IMR-90 (cell line): ENCODE data around the gene CAVIN1. TPM values are rescaled to one million over a fixed set of nuclear protein-coding genes. Genes with fewer than 3 reads are reported as not detected.

Experiments
- ATAC-seq: fragments of 200-7000 bp; cut with Tn5 transposase; 2 replicates; pipeline ENCODE4 v1.9.1; 2020; ENCODE audit warnings: low read depth, mild to moderate bottlenecking, moderate library complexity
- BruUV-seq: library from RNA; stranded (reverse); fragments of 400-500 nt; replicated peaks from 2 replicates; lab custom pipeline; 2021; lab: Mats Ljungman, UMichigan
- CTCF ChIA-PET: fragments of 300-600 bp; formaldehyde crosslinking; extraction: SDS; loops from one replicate; lab custom pipeline; 2021; ENCODE audit warnings: antibody characterized with exemption; lab: Yijun Ruan, JAX
- POLR2A ChIA-PET: fragments of 300-600 bp; sonication (Branson Sonifier 250); formaldehyde crosslinking; loops from one replicate; lab custom pipeline; 2022; ENCODE audit warnings: antibody characterized with exemption; ENCODE audit not compliant: unreplicated experiment; lab: Charles Lee
- DNase-seq: peaks from one replicate; pipeline ENCODE4 v3.0.0; 2013
- H2AFZ ChIP-seq: replicated peaks from 2 replicates; pipeline ENCODE3; 2013; ENCODE audit warnings: low read length, mild to moderate bottlenecking; ENCODE audit not compliant: poor library complexity
- H2AK5ac ChIP-seq: 2 replicates; pipeline ENCODE4 v1.6.1; 2013; ENCODE audit warnings: low read depth, low read length, inconsistent platforms
- H2AK9ac ChIP-seq: replicated peaks from 2 replicates; pipeline ENCODE3; 2013; ENCODE audit warnings: mild to moderate bottlenecking, low read depth, low read length, moderate library complexity; ENCODE audit not compliant: poor library complexity
- H2BK120ac ChIP-seq: 2 replicates; pipeline ENCODE4 v1.6.1; 2013; ENCODE audit warnings: low read depth, low read length, inconsistent platforms
- H2BK15ac ChIP-seq: 3 replicates; pipeline ENCODE4 v1.6.1; 2013; ENCODE audit warnings: low read depth, low read length, inconsistent platforms
- H2BK20ac ChIP-seq: 2 replicates; pipeline ENCODE4 v1.6.1; 2013; ENCODE audit warnings: low read depth, mild to moderate bottlenecking, inconsistent platforms, low read length, moderate library complexity
- H2BK5ac ChIP-seq: 2 replicates; pipeline ENCODE4 v1.6.1; 2013; ENCODE audit warnings: mild to moderate bottlenecking, low read depth, low read length, inconsistent platforms; ENCODE audit not compliant: poor library complexity, severe bottlenecking
- H3K14ac ChIP-seq: replicated peaks from 2 replicates; pipeline ENCODE4 v1.6.1; 2013; ENCODE audit warnings: low read depth, low read length, inconsistent platforms
- H3K18ac ChIP-seq: 2 replicates; pipeline ENCODE4 v1.6.1; 2013; ENCODE audit warnings: low read depth, low read length, control low read depth
- H3K23ac ChIP-seq: 2 replicates; pipeline ENCODE4 v1.6.1; 2013; ENCODE audit warnings: low read depth, low read length, inconsistent platforms
- H3K27ac ChIP-seq: 2 replicates; pipeline ENCODE4 v1.5.1; 2013; ENCODE audit warnings: mild to moderate bottlenecking, control low read depth, low read length; ENCODE audit not compliant: insufficient read depth
- H3K27me3 ChIP-seq: 2 replicates; pipeline ENCODE4 v1.6.1; 2013; ENCODE audit warnings: low read length; ENCODE audit not compliant: control insufficient read depth, insufficient read depth
- H3K36me3 ChIP-seq: 2 replicates; pipeline ENCODE4 v1.6.1; 2013; ENCODE audit warnings: low read length, mixed read lengths; ENCODE audit not compliant: control insufficient read depth, insufficient read depth
- H3K4ac ChIP-seq: 2 replicates; pipeline ENCODE4 v1.6.1; 2013; ENCODE audit warnings: low read depth, low read length, inconsistent platforms
- H3K4me1 ChIP-seq: 2 replicates; pipeline ENCODE4 v1.6.1; 2013; ENCODE audit warnings: low read length, mixed read lengths; ENCODE audit not compliant: control insufficient read depth, insufficient read depth
- H3K4me2 ChIP-seq: 2 replicates; pipeline ENCODE4 v1.6.1; 2013; ENCODE audit warnings: low read depth, mild to moderate bottlenecking, control low read depth, low read length, moderate library complexity
- H3K4me3 ChIP-seq: 2 replicates; pipeline ENCODE4 v1.5.1; 2013; ENCODE audit warnings: low read depth, mild to moderate bottlenecking, control low read depth, low read length, moderate library complexity; ENCODE audit not compliant: insufficient read depth
- H3K56ac ChIP-seq: 2 replicates; pipeline ENCODE4 v1.6.1; 2013; ENCODE audit warnings: low read length, inconsistent platforms; ENCODE audit not compliant: insufficient read depth; ENCODE audit errors: extremely low read depth
- H3K79me1 ChIP-seq, 2 experiments: 2 replicates each; pipeline ENCODE4 v1.6.1; 2013; ENCODE audit warnings: low read length in 2 of 2, inconsistent platforms in 1 of 2, low read depth in 1 of 2
- H3K9ac ChIP-seq: 2 replicates; pipeline ENCODE4 v1.6.1; 2013; ENCODE audit warnings: low read depth, low read length, control low read depth
- H3K9me1 ChIP-seq: 2 replicates; pipeline ENCODE4 v1.6.1; 2013; ENCODE audit warnings: low read length, inconsistent platforms; ENCODE audit not compliant: insufficient read depth
- H3K9me3 ChIP-seq: 2 replicates; pipeline ENCODE4 v1.6.1; 2013; ENCODE audit warnings: low read length; ENCODE audit not compliant: control insufficient read depth, insufficient read depth
- H4K20me1 ChIP-seq: 2 replicates; pipeline ENCODE4 v1.6.1; 2013; ENCODE audit warnings: low read length, inconsistent platforms; ENCODE audit not compliant: insufficient read depth
- H4K5ac ChIP-seq: 2 replicates; pipeline ENCODE4 v1.6.1; 2013; ENCODE audit warnings: mild to moderate bottlenecking, low read depth, low read length, control low read depth
- H4K8ac ChIP-seq, 2 experiments: 2 replicates each; pipeline ENCODE4 v1.6.1; 2013; ENCODE audit warnings: low read depth in 2 of 2, low read length in 2 of 2, control low read depth in 1 of 2, inconsistent platforms in 1 of 2
- H4K91ac ChIP-seq: 2 replicates; pipeline ENCODE4 v1.6.1; 2013; ENCODE audit warnings: low read depth, low read length, inconsistent platforms; ENCODE audit not compliant: insufficient read depth
- BHLHE40 ChIP-seq: fragments of 150-350 bp; IDR thresholded peaks from 2 replicates; pipeline ENCODE4 v1.6.1; 2016; ENCODE audit warnings: mild to moderate bottlenecking, low read depth, low read length
- CTCF ChIP-seq: conservative IDR thresholded peaks from 2 replicates; pipeline ENCODE4 v1.5.1; 2012; ENCODE audit warnings: mild to moderate bottlenecking, low read depth, low read length, improper control_type of control experiment
- ELK1 ChIP-seq: fragments of 150-350 bp; IDR thresholded peaks from 2 replicates; pipeline ENCODE4 v1.6.1; 2016; ENCODE audit warnings: low read depth, mild to moderate bottlenecking, low read length, moderate library complexity, borderline replicate concordance
- MAFK ChIP-seq: IDR thresholded peaks from 2 replicates; pipeline ENCODE4 v1.6.1; 2012; ENCODE audit warnings: low read depth, low read length, improper control_type of control experiment
- MAZ ChIP-seq: IDR thresholded peaks from 2 replicates; pipeline ENCODE4 v1.6.1; 2012; ENCODE audit warnings: low read depth, mild to moderate bottlenecking, low read length, improper control_type of control experiment, moderate library complexity, borderline replicate concordance
- NFE2L2 ChIP-seq: fragments of 150-350 bp; IDR thresholded peaks from 2 replicates; pipeline ENCODE4 v1.6.1; 2016; ENCODE audit warnings: low read depth, mild to moderate bottlenecking, low read length
- SMC3 ChIP-seq: fragments of 150-350 bp; IDR thresholded peaks from 2 replicates; pipeline ENCODE4 v1.6.1; 2016; ENCODE audit warnings: low read depth, mild to moderate bottlenecking, antibody characterized with exemption, low read length, moderate library complexity
- USF2 ChIP-seq: fragments of 150-350 bp; IDR thresholded peaks from 2 replicates; pipeline ENCODE4 v1.6.1; 2017; ENCODE audit warnings: mild to moderate bottlenecking, antibody characterized with exemption, low read length, low read depth
- WGBS, 2 experiments: methylation state at CpG; one replicate each; pipeline versions ENCODE4 v1.1.5 to v1.1.7; 2013; ENCODE audit warnings: missing lambda C conversion rate in 2 of 2; ENCODE audit not compliant: insufficient read length in 1 of 2; ENCODE audit errors: extremely low coverage in 2 of 2; 5-methylcytosine and 5-hydroxymethylcytosine counted together
- dilution Hi-C: fragments of 300-500 bp; cut with HindIII; formaldehyde crosslinking; loops from one replicate; pipeline ENCODE4 v1.14.3; 2018; ENCODE audit warnings: low sequenced_read_pairs; ENCODE audit not compliant: unreplicated experiment
- in situ Hi-C: fragments of 300-500 bp; cut with MboI; formaldehyde crosslinking; loops from 3 replicates; pipeline ENCODE4 v1.14.3; 2019; ENCODE audit warnings: low sequenced_read_pairs, inconsistent platforms, mixed read lengths
- intact Hi-C: fragments of 100-400 bp; cut with micrococcal nuclease; formaldehyde crosslinking; loops from 2 replicates; pipeline ENCODE4 v1.10.0; 2022
- polyA plus RNA-seq, 3 experiments: library from polyadenylated mRNA; depleted of rRNA; stranded (reverse); fragments of >200 nt; gene quantifications; 2 replicates each; pipeline ENCODE4 v1.2.3, GENCODE V29; 2012; ENCODE audit warnings: low replicate concordance in 1 of 3
- total RNA-seq: library from RNA; depleted of rRNA; stranded (reverse); fragments of >200 nt; gene quantifications from 2 replicates; pipeline ENCODE4 v1.2.3, GENCODE V29; 2012

Gene CAVIN1
- total and polyA plus RNA-seq, 2 of the 4 experiments (the other 2 are of a cell fraction), result 491 to 556 TPM

- no peak for DNase-seq
- Histone ChIP-seq H4K20me1 (peaks cover 86% of the 10 kb centered on the region), H4K91ac (no peak overlapping the region), H2BK15ac (no peak overlapping the region), H3K4me1 (peaks cover 13% of the 10 kb centered on the region), H3K27me3 (no peaks in the 10 kb centered on the region), H4K8ac (no peak overlapping the region), H2BK20ac (no peak overlapping the region), H3K23ac (0 out of 2 replicates have a peak overlapping the region, but pooled peaks have one; percentile 5), H3K9me3 (no peaks in the 10 kb centered on the region), H3K36me3 (peaks cover 1% of the 10 kb centered on the region; the same call in 1 of the 2 replicates), H4K5ac (no peak overlapping the region), H3K4me3 (no peak overlapping the region), H3K4me2 (no peak overlapping the region), H3K18ac (no peak overlapping the region), H2BK120ac (no peak overlapping the region), H3K9me1 (peaks cover 30% of the 10 kb centered on the region), H3K79me1 (peaks cover 32 to 94% of the 10 kb centered on the region in 2 experiments), H3K14ac (no peak overlapping the region), H3K9ac (no peak overlapping the region), H2BK5ac (no peak overlapping the region), H3K4ac (no peak overlapping the region), H3K27ac (no peak overlapping the region), H2AK9ac (peak overlapping the region; percentile 68), H3K56ac (no peak overlapping the region), H2AK5ac (no peak overlapping the region), H2AFZ (no peak overlapping the region)
- dilution Hi-C loops (no loop called here), in situ Hi-C loops (no loop called here), intact Hi-C loops (no loop called here)
- TF ChIP-seq MAFK, result no peak
- TF ChIP-seq NFE2L2, result no peak
- TF ChIP-seq MAZ, result no peak
- TF ChIP-seq USF2, result no peak
- TF ChIP-seq ELK1, result no peak
- no peak for TF ChIP-seq BHLHE40
- TF ChIP-seq SMC3, result no peak
- no peak for TF ChIP-seq CTCF
- ChIA-PET CTCF (no interaction called here), POLR2A (no interaction called here)
- BruUV-seq, result no TSS peak
- no CpG with 5 or more reads among the region's 2 CpGs for WGBS, 2 experiments
- ATAC-seq, result no peak
Measured at GRCh38 chr17:42361781-42362186, 61.3 kb downstream of the CAVIN1 start.
